GM19467 (cell line): ENCODE results near the gene TGFBRAP1.

Source experiments
- ATAC-seq: cut with Tn5 transposase; IDR thresholded peaks from one replicate; pipeline ENCODE4 v1.9.1; 2021; ENCODE audit warnings: mild to moderate bottlenecking, moderate library complexity; ENCODE audit not compliant: unreplicated experiment

Gene TGFBRAP1

GRCh38 chr2:105321875-105322646 lies 7.5 kb downstream of the TGFBRAP1 start:
- ATAC-seq: no peak

- ATAC-seq: no peak
These were observed 8.8 kb downstream of the TGFBRAP1 start for GRCh38 chr2:105320651-105321215.

GRCh38 chr2:105317937-105318336 lies 11.6 kb downstream of the TGFBRAP1 start:
- ATAC-seq: no peak

GRCh38 chr2:105315314-105315713 lies 14.2 kb downstream of the TGFBRAP1 start:
- no peak for ATAC-seq

DNA sequence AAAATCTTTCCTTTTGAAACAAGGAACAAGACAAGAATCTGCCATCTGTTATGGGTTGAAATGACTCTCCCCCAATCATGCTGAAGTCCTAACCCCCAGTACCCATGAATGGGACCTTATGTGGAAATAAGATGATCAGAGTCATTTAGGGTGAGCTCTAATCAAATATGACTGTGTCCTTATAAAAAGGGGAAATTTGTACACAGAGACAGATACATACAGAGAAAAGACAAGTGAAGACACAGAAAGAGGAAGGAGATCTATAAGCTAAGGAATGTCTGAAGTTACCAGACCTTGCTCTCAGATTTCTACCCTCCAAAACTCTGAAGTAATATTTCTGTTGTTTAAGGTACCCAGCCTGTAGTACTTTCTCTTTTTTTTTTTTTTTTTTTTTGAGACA lies 15.7 kb downstream of the TGFBRAP1 start:
- ATAC-seq: no peak

DNA sequence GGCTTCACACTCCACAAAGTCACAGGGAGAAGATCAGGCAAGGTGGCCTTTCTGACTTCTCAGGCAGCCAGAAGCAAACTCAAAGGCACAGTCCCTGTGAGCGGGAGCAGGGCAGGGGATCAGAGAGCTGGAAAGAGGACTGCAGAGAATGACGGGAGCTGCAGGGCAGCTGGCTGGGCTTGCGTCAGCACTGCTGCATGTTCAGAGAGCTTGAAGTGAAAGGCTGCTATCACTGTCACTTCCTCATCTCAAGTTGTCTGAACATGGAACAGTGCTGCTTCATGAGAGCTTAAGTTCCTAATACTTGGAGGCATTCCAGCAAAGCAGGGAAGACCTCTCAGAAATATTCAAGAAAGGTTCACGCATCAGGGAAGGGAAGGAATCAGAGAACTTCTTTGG lies 20.4 kb downstream of the TGFBRAP1 start:
- ATAC-seq: no peak

- ATAC-seq: no peak
These were observed 21.0 kb downstream of the TGFBRAP1 start for GRCh38 chr2:105308382-105309146.

DNA sequence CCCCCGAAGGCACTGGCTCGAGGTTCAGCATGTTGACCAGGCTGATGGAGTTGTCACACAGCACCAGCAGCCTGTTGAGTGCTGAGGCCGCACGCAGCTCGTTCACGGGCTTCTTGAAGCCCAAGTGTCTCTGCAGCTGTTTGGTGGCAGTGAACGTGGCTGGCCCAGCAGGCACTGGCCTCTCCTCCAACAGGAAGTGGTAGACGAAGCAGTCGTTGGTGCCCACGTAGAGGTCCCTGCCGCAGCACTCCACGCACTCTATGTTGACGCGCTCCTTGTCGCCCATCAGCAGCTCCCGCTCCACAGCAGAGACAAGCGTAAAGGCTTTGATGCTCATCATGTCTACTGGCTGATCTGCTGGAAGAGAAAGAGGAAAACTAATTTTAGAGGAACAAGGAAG lies 21.6 kb downstream of the TGFBRAP1 start:
- ATAC-seq: no peak

GRCh38 chr2:105307550-105307949 lies 22.0 kb downstream of the TGFBRAP1 start:
- ATAC-seq: no peak

DNA sequence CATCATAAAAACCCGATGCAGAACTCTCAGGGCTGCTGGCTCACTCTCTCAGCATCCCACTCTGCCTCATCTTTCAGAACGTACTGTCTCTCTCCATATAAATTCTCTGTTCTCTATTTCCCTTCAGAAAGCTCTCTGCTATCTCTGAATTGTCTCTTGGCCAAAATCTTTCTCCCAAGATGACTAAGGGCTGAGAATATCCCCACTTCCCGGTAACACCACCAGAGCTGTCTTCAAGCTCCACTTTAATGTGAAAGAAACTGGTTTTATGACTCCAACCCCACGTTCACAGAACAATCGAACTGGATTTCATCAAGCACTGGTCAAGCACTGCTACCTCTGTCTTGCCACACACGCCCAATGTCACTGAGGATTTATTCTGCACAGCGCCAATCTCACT lies 22.4 kb downstream of the TGFBRAP1 start:
- ATAC-seq: no peak

- ATAC-seq: no peak
These were observed 27.9 kb downstream of the TGFBRAP1 start for GRCh38 chr2:105301646-105302045.

DNA sequence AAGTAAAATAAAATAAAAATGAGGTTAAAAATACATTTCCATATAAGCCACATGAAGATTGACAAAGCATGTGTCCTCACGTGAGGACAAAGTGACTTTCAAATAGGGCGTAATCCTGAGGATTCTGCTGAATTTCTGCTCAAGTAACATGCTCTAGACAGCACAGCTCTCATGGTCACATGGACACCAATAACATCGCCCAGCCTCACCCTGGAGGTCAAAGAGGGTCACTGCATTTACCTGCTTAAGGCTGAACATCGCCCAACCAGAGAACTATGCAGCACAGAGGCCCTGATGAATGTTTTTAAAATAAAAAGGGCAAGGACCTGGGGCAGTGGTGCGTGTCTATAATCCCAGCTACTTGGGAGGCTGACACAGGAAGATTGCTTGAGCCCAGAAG lies 30.2 kb downstream of the TGFBRAP1 start:
- no peak for ATAC-seq

- ATAC-seq: no peak
These were observed 31.5 kb downstream of the TGFBRAP1 start for GRCh38 chr2:105298017-105298416.

DNA sequence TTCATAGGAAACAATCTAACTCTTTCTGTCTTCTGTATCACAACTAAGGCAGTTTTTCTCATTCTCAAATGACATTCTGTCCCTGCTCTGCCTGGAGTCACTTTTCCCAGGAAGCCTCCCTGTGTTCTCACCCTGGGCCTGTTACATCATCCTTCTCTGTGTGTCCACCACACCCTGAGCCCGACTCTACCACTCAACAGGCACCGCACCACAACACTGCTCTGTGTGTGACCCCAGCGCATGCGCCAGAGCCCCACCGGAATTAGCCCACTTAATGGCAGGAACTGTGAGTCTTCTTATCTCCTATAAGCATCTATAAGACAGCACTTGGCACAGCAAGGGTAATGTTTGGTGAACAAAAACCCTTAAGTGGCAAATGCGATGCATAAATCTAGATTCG lies 32.3 kb downstream of the TGFBRAP1 start:
- no peak for ATAC-seq

DNA sequence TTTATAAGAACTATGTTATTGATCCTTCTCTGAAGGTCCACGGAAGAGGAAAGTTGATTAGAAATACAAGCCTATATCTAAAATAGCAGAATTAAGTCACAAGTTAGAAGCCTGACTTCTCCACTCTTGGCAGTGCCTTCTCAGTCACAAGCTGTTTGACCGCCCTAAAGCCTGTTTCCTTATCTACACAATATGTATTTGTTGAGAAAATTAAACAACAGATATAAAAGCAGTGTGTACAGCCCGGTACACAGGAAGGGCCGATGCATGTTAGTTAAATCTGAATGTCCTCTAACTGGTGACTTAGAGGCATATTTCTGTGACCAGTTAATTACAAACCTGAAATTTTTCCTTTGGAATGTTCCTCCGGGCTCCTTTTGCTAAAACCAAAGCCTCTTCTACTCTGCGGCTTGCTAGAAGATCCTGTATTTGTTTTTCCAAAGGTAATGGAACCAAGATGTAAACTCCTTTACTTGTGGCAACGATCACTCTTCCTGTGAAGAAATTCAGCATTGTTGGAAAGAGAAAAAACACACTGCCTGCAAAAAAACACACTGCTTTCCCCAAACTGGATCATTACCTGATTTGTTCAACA lies 33.4 kb downstream of the TGFBRAP1 start:
- ATAC-seq: no peak

DNA sequence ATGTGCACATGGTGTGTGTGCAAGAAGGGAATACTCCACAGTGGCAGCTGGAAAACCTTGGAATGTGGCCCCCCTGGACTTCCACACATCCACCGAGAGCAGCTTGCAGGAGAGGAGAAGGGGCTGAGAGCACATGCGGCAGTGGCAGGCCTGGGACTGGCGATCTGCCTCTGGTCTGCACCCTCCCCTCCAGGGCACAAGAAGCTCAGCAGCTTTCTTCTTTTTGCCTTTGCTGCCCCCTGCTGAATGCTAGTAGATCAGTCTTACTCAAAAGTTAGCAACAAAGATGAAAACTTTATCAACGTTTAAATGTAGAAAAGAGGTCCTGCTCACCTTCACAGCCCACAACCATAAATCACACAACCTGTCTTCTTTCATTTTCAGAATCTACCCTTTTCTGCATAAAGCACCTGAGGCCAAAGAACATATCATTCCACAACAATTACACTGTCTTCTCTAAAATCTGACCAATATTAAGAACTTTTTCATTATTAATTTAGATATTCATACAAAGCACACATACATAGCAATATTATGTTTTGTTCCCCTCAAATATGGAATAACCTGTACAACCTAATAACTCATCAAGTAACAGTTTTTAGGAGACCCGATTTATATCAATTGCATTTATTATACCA lies 34.6 kb downstream of the TGFBRAP1 start:
- no peak for ATAC-seq

- no peak for ATAC-seq
These were observed 35.5 kb downstream of the TGFBRAP1 start for GRCh38 chr2:105294046-105294445.

GRCh38 chr2:105291981-105292380 lies 37.6 kb downstream of the TGFBRAP1 start:
- ATAC-seq: no peak

- ATAC-seq: no peak
These were observed 38.4 kb downstream of the TGFBRAP1 start for GRCh38 chr2:105290981-105291660.

DNA sequence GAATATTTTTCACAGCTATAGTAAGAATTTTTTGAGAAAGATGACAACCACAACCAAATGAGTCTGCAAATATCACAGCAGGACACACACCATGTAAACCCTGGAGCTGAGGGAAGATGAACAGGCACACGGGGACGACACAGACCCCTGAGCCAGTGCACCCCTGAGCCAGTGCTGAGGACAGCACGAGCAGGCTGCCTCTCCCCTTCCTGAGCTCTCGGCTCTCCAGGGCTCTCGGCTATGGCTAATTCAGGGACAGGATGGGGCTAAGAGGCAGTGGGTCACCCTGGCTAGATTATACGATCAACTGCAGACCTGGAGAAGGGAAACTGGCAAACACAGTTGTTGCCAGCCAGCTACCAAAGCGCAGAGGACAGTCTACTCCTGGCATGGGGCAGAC lies 41.4 kb downstream of the TGFBRAP1 start:
- no peak for ATAC-seq

- ATAC-seq: no peak
These were observed 41.8 kb downstream of the TGFBRAP1 start for GRCh38 chr2:105287692-105288091.
